ENCODE measurements around the gene C9.

The C9 gene

GRCh38 chr5:39323542-39323941, 40.8 kb downstream of the C9 start:
- TF ChIP-seq SIN3A (IDR thresholded peaks at IDR 0.05; ENCODE audit: borderline replicate concordance, insufficient read depth, low read length) = no peak
- TF ChIP-seq TAF1 (IDR thresholded peaks at IDR 0.05; ENCODE audit: borderline replicate concordance, insufficient read depth, low read length) = no peak
- no peak for TF ChIP-seq POLR2AphosphoS5 (IDR thresholded peaks at IDR 0.05; ENCODE audit: low read depth, low read length)
- no peak for TF ChIP-seq REST (IDR thresholded peaks at IDR 0.05; ENCODE audit: insufficient read depth in 1 of 2, low read depth in 2 of 2, low read length in 2 of 2)
- no peak for TF ChIP-seq FOXP2 (optimal IDR thresholded peaks at IDR 0.05; ENCODE audit: borderline replicate concordance, extremely low read depth, extremely low read length, insufficient read depth)

GRCh38 chr5:39319395-39319794, 44.9 kb downstream of the C9 start:
- TF ChIP-seq SIN3A (IDR thresholded peaks at IDR 0.05; ENCODE audit: borderline replicate concordance, insufficient read depth, low read length) = no peak
- TF ChIP-seq REST (IDR thresholded peaks at IDR 0.05; ENCODE audit: insufficient read depth in 1 of 2, low read depth in 2 of 2, low read length in 2 of 2) = no peak

- TF ChIP-seq POLR2AphosphoS5 (IDR thresholded peaks at IDR 0.05; ENCODE audit: low read depth, low read length) (no peak), REST (IDR thresholded peaks at IDR 0.05; ENCODE audit: insufficient read depth in 1 of 2, low read depth in 2 of 2, low read length in 2 of 2) (no peak), SIN3A (IDR thresholded peaks at IDR 0.05; ENCODE audit: borderline replicate concordance, insufficient read depth, low read length) (no peak), FOXP2 (optimal IDR thresholded peaks at IDR 0.05; ENCODE audit: borderline replicate concordance, extremely low read depth, extremely low read length, insufficient read depth) (no peak), TAF1 (IDR thresholded peaks at IDR 0.05; ENCODE audit: borderline replicate concordance, insufficient read depth, low read length) (no peak)
These were observed 48.3 kb downstream of the C9 start for GRCh38 chr5:39315995-39316394.

- TF ChIP-seq TAF1 (IDR thresholded peaks at IDR 0.05; ENCODE audit: borderline replicate concordance, insufficient read depth, low read length) (no peak), FOXP2 (optimal IDR thresholded peaks at IDR 0.05; ENCODE audit: borderline replicate concordance, extremely low read depth, extremely low read length, insufficient read depth) (no peak), REST (IDR thresholded peaks at IDR 0.05; ENCODE audit: insufficient read depth in 1 of 2, low read depth in 2 of 2, low read length in 2 of 2) (no peak), SIN3A (IDR thresholded peaks at IDR 0.05; ENCODE audit: borderline replicate concordance, insufficient read depth, low read length) (no peak), POLR2AphosphoS5 (IDR thresholded peaks at IDR 0.05; ENCODE audit: low read depth, low read length) (no peak)
These were observed 49.7 kb downstream of the C9 start for GRCh38 chr5:39314591-39314990.

- TF ChIP-seq TAF1 (IDR thresholded peaks at IDR 0.05; ENCODE audit: borderline replicate concordance, insufficient read depth, low read length) (no peak), SIN3A (IDR thresholded peaks at IDR 0.05; ENCODE audit: borderline replicate concordance, insufficient read depth, low read length) (no peak), FOXP2 (optimal IDR thresholded peaks at IDR 0.05; ENCODE audit: borderline replicate concordance, extremely low read depth, extremely low read length, insufficient read depth) (no peak), POLR2AphosphoS5 (IDR thresholded peaks at IDR 0.05; ENCODE audit: low read depth, low read length) (no peak), REST (IDR thresholded peaks at IDR 0.05; ENCODE audit: insufficient read depth in 1 of 2, low read depth in 2 of 2, low read length in 2 of 2) (no peak)
These were observed 54.8 kb downstream of the C9 start for GRCh38 chr5:39309534-39309933.

Measured in PFSK-1 (cell line).